Panc1 (cell line): Measurements from ENCODE around the gene AP3S1. TPM values are rescaled to one million over a fixed set of nuclear protein-coding genes. Genes with fewer than 3 reads are reported as not detected.

Experiments
- ATAC-seq: fragments of 200-7000 bp; cut with Tn5 transposase; 2 replicates; pipeline ENCODE4 v1.9.1; 2020; ENCODE audit warnings: mild to moderate bottlenecking, moderate library complexity
- BruUV-seq: library from RNA; stranded (reverse); fragments of 400-500 nt; replicated peaks from 2 replicates; lab custom pipeline; 2021; lab: Mats Ljungman, UMichigan
- CTCF ChIA-PET: fragments of 300-600 bp; sonication (Branson Sonifier 250); formaldehyde crosslinking; loops from one replicate; lab custom pipeline; 2022; ENCODE audit warnings: antibody characterized with exemption; lab: Charles Lee
- POLR2A ChIA-PET: fragments of 300-600 bp; sonication (Branson Sonifier 250); formaldehyde crosslinking; loops from one replicate; lab custom pipeline; 2022; ENCODE audit warnings: antibody characterized with exemption; lab: Charles Lee
- DNase-seq: peaks from one replicate; pipeline ENCODE4 v3.0.0-alpha.2; 2010; ENCODE audit warnings: low read depth, low spot score
- H3K27ac ChIP-seq: 2 replicates; pipeline ENCODE4 v1.5.1; 2011; ENCODE audit warnings: mild to moderate bottlenecking, low read length, inconsistent platforms
- H3K27me3 ChIP-seq: fragments of 200-500 bp; sonication (Bioruptor generic); 2 replicates; pipeline ENCODE4 v1.6.0; 2014; ENCODE audit warnings: low read length, inconsistent platforms; ENCODE audit not compliant: control insufficient read depth, insufficient read depth
- H3K36me3 ChIP-seq: fragments of 200-500 bp; sonication (Bioruptor generic); 2 replicates; pipeline ENCODE4 v1.5.1; 2014; ENCODE audit warnings: inconsistent platforms, mild to moderate bottlenecking, low read length, moderate library complexity; ENCODE audit not compliant: control insufficient read depth, insufficient read depth
- H3K4me1 ChIP-seq: 2 replicates; pipeline ENCODE4 v1.5.1; 2011; ENCODE audit warnings: inconsistent platforms, mild to moderate bottlenecking, low read length, moderate library complexity; ENCODE audit not compliant: control insufficient read depth, insufficient read depth
- H3K4me3 ChIP-seq, 2 experiments: 2 replicates each; pipeline ENCODE4 v1.5.1; 2011 to 2012; ENCODE audit warnings: low read depth in 2 of 2, low read length in 2 of 2, mild to moderate bottlenecking in 2 of 2, inconsistent platforms in 1 of 2, moderate library complexity in 1 of 2
- H3K9me3 ChIP-seq: fragments of 200-500 bp; sonication (Bioruptor generic); 2 replicates; pipeline ENCODE4 v1.5.1; 2014; ENCODE audit warnings: low read depth, mild to moderate bottlenecking, inconsistent platforms, low read length, moderate library complexity; ENCODE audit not compliant: control insufficient read depth, insufficient read depth
- CTCF ChIP-seq: fragments of 450-650 bp; IDR thresholded peaks from 2 replicates; pipeline ENCODE4 v1.5.1; 2017; ENCODE audit warnings: mild to moderate bottlenecking
- POLR2AphosphoS5 ChIP-seq: IDR thresholded peaks from 2 replicates; pipeline ENCODE4 v1.6.1; 2012; ENCODE audit warnings: mild to moderate bottlenecking, low read depth, low read length, moderate library complexity
- REST ChIP-seq, 2 experiments: IDR thresholded peaks; 2 replicates each; pipeline ENCODE4 v1.6.1; 2011 to 2012; ENCODE audit warnings: low read depth in 2 of 2, control low read depth in 1 of 2, low read length in 1 of 2, mild to moderate bottlenecking in 1 of 2, moderate library complexity in 1 of 2; ENCODE audit not compliant: insufficient read depth in 1 of 2
- SIN3A ChIP-seq: IDR thresholded peaks from 2 replicates; pipeline ENCODE4 v1.6.1; 2012; ENCODE audit warnings: low read depth, mild to moderate bottlenecking, low read length, moderate library complexity, borderline replicate concordance; ENCODE audit not compliant: insufficient read depth
- TCF7L2 ChIP-seq: IDR thresholded peaks from 2 replicates; pipeline ENCODE4 v1.6.1; 2011; ENCODE audit warnings: mild to moderate bottlenecking, low read depth, low read length, inconsistent platforms
- in situ Hi-C: cut with HindIII; loops from 2 replicates; pipeline ENCODE4 v1.10.0; 2016; ENCODE audit warnings: low sequenced_read_pairs, low pct_unique_long_range_greater_than_20kb
- intact Hi-C: fragments of 100-400 bp; cut with micrococcal nuclease; formaldehyde crosslinking; loops from one replicate; pipeline ENCODE4 v1.10.0; 2022; ENCODE audit not compliant: unreplicated experiment
- total RNA-seq: library from RNA; stranded (reverse); gene quantifications from one replicate; pipeline ENCODE4 v1.2.1, GENCODE V29; 2021; ENCODE audit not compliant: unreplicated experiment

The AP3S1 gene
- total RNA-seq, 1 experiment from 2014 or later, result 88.8 TPM

- no peaks in the 10 kb centered on the region for H3K9me3 ChIP-seq
- no peak overlapping the region for H3K4me3 ChIP-seq
- no TSS peak for BruUV-seq
- ATAC-seq (no peak), DNase-seq (no peak)
- ChIA-PET POLR2A (no interaction called here), CTCF (no interaction called here)
- no peaks in the 10 kb centered on the region for H3K4me1 ChIP-seq
- no peaks in the 10 kb centered on the region for H3K36me3 ChIP-seq
- H3K27ac ChIP-seq, result no peak overlapping the region
- in situ Hi-C loops, result no loop called here
- intact Hi-C loops, result no loop called here
- TF ChIP-seq SIN3A (no peak), REST (IDR thresholded peaks at IDR 0.05; ENCODE audit: insufficient read depth in 1 of 2, low read depth in 2 of 2, low read length in 1 of 2) (no peak), POLR2AphosphoS5 (no peak), TCF7L2 (no peak), CTCF (no peak)
- H3K27me3 ChIP-seq, result no peaks in the 10 kb centered on the region
Measured at GRCh38 chr5:115932991-115933390, 91.3 kb downstream of the AP3S1 start.

- POLR2A ChIA-PET, result no interaction called here
- H3K9me3 ChIP-seq, result no peaks in the 10 kb centered on the region
Measured at GRCh38 chr5:115934388-115934974, 92.7 kb downstream of the AP3S1 start.

More at GRCh38 chr5:115934388-115934974, 92.7 kb downstream of the AP3S1 start:
- Histone ChIP-seq H3K4me3 (no peak overlapping the region), H3K27ac (no peak overlapping the region), H3K4me1 (no peaks in the 10 kb centered on the region), H3K27me3 (no peaks in the 10 kb centered on the region), H3K36me3 (no peaks in the 10 kb centered on the region)
- no peak for TF ChIP-seq REST (IDR thresholded peaks at IDR 0.05; ENCODE audit: insufficient read depth in 1 of 2, low read depth in 2 of 2, low read length in 1 of 2)
- TF ChIP-seq POLR2AphosphoS5, result no peak
- no peak for TF ChIP-seq TCF7L2
- TF ChIP-seq CTCF, result no peak
- no peak for TF ChIP-seq SIN3A
- CTCF ChIA-PET, result no interaction called here
- in situ Hi-C loops, result no loop called here
- no peak for ATAC-seq
- no TSS peak for BruUV-seq
- intact Hi-C loops, result no loop called here
- DNase-seq, result no peak
